Measurements from ENCODE around the gene FAS.
"Not testable (repeated sequence)": the region's sequence is repeated elsewhere in the genome, so short reads cannot be mapped to it uniquely, and the experiment has no call there.

Gene FAS

DNA sequence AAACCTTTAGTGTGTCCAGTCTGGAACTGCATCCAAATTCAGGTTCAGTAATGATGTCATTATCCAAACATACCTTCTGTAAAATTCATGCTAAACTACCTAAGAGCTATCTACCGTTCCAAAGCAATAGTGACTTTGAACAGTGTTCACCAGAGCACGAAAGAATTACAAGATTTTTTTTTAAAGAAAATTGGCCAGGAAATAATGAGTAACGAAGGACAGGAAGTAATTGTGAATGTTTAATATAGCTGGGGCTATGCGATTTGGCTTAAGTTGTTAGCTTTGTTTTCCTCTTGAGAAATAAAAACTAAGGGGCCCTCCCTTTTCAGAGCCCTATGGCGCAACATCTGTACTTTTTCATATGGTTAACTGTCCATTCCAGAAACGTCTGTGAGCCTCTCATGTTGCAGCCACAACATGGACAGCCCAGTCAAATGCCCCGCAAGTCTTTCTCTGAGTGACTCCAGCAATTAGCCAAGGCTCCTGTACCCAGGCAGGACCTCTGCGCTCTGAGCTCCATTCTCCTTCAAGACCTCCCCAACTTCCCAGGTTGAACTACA is 694 bp upstream of the FAS start:
- peak overlapping the region; percentile 92 for H3K4me3 ChIP-seq (ENCODE audit: low read length)
- DNase-seq (ENCODE audit: low read depth, low spot score) = no peak

- no peak for DNase-seq (ENCODE audit: low read depth, low spot score)
- H3K4me3 ChIP-seq (ENCODE audit: low read length) = peak overlapping the region; percentile 92
These were observed 732 bp downstream of the FAS start for GRCh38 chr10:88991161-88991898.

DNA sequence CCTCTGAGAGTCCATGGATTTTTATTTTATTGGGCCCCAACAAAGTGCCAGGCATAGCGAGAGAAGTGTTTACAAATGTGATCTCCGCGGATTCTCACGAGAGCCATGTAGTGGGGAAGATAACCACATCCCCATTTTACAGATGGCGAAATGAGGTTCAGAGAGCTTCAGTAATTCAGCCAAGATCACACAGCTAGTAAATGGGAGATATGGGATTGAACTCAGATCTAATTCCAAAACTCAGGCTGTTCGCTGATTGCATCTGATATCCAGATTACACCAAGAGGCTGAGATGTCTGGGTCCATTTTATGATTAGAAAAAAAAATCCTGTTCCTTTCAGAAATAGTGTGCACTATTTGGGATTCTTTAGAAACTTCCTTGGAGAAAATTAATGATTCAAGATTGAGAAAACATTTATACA is 1.3 kb downstream of the FAS start:
- DNase-seq (ENCODE audit: low read depth, low spot score) = peak; percentile 57
- peak overlapping the region; percentile 92 for H3K4me3 ChIP-seq (ENCODE audit: low read length)

GRCh38 chr10:88992921-88993524 is 2.4 kb downstream of the FAS start:
- no peak for DNase-seq (ENCODE audit: low read depth, low spot score)
- H3K4me3 ChIP-seq (ENCODE audit: low read length) = no peak overlapping the region

DNA sequence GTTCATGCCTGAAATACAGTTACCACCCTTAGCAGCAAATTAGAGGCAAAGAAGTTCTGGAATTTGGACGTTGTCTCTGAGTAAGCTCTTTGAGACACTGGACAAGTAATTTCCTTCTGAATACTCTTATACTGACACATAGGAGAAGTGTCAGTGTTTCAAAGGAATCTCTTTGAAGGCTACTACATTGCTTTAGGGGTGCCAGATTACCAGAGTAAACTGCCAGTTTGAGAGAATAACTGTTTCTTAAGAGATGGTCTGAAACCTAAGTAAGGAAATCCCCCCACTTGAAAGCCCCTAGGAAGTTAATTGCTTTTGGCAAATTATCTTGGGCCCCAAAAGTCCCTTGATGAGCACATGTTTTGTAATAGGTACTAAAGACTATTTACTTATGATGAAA is 3.4 kb downstream of the FAS start:
- DNase-seq (ENCODE audit: low read depth, low spot score) = no peak
- no peak overlapping the region for H3K4me3 ChIP-seq (ENCODE audit: low read length)

- DNase-seq (ENCODE audit: low read depth, low spot score) = no peak
- no peak overlapping the region for H3K4me3 ChIP-seq (ENCODE audit: low read length)
These were observed 4.7 kb downstream of the FAS start for GRCh38 chr10:88995156-88995876.

DNA sequence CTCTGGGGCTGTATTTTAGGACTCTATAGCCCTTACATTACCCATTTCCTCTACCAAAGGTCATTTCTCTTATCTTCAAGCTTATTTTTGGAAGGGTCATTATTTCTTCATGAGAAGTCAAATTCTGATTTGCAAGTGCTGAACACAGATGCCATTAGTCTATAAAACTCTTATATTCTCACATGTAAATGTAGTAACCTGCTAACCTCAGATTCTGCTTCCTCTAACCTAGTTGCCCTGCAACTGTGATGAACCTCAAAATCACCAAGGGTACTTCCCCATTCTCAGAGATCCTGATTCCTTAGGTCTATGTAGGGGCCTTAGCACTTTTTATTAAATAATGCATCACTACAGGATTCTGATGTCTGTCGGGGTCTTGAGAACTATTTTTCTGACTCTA is 6.3 kb downstream of the FAS start:
- DNase-seq (ENCODE audit: low read depth, low spot score) = no peak

DNA sequence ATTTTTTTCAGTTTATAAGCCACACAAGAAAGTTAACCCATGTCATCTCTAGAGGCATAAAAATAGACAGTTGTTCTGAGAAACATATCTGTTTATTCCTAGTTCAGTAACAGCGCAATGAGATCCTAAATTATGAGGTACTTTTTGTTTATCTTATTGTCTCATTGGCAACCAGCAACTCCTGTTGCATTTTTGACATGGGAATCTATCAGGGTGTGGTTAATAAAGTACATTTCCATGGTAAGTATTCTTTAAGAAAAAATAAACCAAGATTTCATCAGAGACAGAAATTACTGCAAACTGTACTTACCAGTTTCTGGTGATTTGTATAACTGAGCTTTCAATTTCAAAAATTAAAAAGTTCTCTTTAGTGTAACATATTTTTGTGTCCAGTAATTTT is 9.0 kb downstream of the FAS start:
- no peak overlapping the region for H3K4me3 ChIP-seq (ENCODE audit: low read length)
- DNase-seq (ENCODE audit: low read depth, low spot score) = no peak

More for the DNA sequence above, 6.3 kb downstream of the FAS start:
- H3K4me3 ChIP-seq (ENCODE audit: low read length) = no peak overlapping the region

DNA sequence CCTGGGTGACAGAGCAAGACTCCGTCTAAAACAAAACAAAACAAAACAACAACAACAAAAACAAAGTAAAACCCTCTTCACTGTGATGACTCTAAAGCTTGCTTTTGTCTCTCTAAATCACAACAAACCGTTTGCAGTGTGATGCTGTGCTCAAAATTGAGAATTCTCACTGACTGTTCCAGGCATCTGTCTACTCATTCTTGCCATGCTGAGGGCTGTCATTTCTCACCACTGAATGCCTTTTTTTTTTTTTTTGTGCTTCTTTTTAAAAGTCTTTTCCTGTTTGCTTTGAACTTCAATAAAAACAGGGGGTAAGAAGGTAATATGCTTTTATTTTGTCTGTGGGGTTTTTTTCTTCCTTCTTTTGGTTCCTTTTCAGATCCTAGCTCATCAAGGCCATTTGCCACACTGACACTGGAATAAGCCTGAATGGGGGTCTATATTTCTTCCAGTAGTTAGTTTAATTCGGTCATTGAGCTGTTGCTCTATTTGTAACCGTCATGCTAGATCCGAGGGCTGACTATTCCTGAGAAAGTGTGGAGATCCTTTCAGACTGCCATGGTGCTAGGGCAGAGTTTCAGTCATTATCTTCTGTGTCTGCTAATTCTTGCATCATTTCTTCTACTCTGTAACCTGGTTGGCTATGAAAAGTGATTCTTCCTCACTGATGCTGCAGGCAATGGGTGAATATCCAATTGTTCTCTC is 10.6 kb downstream of the FAS start:
- H3K4me3 ChIP-seq (ENCODE audit: low read length) = no peak overlapping the region

GRCh38 chr10:89001729-89002072 is 11.1 kb downstream of the FAS start:
- DNase-seq (ENCODE audit: low read depth, low spot score) = no peak
- H3K4me3 ChIP-seq (ENCODE audit: low read length) = no peak overlapping the region

More for the DNA sequence above, 10.6 kb downstream of the FAS start:
- no peak for DNase-seq (ENCODE audit: low read depth, low spot score)

DNA sequence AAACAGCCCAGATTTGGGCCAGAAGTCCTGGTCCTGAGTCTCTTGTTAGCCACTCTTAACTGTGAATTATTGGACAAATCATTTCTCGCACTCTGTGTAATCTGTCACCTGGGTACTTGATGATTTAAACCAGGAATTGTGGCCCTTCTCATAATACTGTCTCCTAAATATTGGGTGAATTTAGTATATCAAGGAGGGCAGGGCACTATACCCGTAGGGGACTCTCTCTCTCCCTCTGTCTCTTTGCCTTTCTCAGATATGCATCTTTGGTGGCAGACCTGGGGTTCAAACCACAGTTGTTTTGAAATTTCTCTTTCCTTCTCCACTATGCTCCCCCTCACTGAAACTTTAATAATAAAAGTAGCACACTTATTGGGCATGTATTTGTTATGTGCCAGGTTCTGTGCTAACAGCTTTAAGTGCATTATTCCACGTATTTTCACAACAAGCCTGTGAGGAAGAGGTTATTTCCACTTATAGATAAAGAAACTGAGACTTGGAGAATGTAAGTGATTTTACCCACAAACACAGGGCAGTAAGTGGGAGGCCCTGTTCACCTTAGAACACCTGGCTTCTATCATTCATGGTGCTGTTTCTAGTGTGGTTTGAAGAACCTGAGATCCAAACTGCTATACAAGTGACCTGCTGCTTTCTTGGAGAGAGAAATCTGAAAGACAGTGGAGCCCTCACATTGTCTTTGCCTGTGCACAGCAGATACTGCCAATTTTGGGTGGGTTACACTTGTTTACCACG is 11.8 kb downstream of the FAS start:
- DNase-seq (ENCODE audit: low read depth, low spot score) = no peak
- H3K4me3 ChIP-seq (ENCODE audit: low read length) = no peak overlapping the region

GRCh38 chr10:89003344-89003743 is 12.7 kb downstream of the FAS start:
- DNase-seq (ENCODE audit: low read depth, low spot score) = no peak

GRCh38 chr10:89007129-89007893 is 16.7 kb downstream of the FAS start:
- no peak for DNase-seq (ENCODE audit: low read depth, low spot score)

More at GRCh38 chr10:89003344-89003743, 12.7 kb downstream of the FAS start:
- no peak overlapping the region for H3K4me3 ChIP-seq (ENCODE audit: low read length)

DNA sequence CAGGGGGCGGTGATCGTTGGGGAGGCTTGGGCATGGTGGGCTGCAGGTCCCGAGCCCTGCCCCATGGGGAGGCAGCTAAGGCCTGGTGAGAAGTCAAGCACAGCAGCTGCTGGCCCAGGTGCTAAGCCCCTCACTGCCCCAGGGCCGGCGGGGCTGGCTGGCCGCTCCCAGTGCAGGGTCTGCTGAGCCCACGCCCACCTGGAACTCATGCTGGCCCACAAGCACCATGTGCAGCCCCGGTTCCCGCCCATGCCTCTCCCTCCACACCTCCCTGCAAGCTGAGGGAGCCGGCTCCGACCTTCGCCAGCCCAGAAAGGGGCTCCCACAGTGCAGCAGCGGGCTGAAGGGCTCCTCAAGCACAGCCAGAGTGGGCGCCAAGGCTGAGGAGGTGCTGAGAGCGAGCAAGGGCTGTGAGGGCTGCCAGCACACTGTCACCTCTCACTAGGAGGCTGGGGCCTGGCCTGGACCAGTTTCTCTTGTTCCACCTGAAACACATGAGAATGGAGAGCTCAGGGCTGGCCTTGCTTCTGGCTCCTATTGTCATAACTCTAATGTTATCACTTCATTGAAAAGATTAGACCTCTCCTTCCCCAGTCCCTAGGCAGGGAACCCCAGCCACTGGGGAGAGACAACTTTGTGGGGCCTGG is 28.2 kb downstream of the FAS start:
- DNase-seq (ENCODE audit: low read depth, low spot score); H3K4me3 ChIP-seq (ENCODE audit: low read length): not testable (repeated sequence)

More at GRCh38 chr10:89007129-89007893, 16.7 kb downstream of the FAS start:
- H3K4me3 ChIP-seq (ENCODE audit: low read length) = no peak overlapping the region

DNA sequence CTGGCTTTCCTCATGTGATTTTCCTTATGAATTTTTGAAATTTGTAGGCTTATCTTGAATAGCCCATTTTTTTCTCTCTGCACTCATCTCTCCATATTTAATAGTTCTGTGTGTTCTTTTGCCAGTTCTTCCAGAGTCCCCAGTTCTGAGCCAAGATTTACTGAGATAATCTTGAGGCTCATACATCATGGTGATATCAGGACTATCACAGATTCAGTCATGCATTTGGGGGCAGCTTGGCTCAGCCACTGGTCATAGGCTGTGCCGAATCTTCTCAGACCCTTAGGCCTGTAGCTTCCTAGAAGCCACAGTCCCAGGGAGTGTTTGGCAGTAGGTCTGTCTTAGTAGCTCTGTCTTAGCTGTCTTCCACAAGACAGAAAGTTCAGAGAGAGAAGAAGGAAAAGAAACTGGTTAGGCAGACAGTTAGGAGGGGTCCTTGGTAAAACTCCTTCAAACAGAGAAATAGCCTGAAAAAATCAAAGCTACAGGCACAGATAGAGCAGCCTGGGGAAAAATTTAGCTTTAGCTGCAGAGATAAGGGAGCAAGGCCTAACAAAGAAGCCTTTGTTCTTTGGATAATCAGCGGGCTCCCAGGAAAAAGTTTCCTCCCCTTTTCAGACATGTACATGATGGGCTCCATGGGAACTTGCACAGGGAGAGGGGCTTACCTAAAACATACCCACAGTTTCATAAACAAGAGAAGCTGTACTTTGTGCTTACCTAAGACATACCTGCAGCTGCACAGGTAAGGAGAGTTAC is 29.1 kb downstream of the FAS start:
- no peak overlapping the region for H3K4me3 ChIP-seq (ENCODE audit: low read length)
- DNase-seq (ENCODE audit: low read depth, low spot score) = no peak

DNA sequence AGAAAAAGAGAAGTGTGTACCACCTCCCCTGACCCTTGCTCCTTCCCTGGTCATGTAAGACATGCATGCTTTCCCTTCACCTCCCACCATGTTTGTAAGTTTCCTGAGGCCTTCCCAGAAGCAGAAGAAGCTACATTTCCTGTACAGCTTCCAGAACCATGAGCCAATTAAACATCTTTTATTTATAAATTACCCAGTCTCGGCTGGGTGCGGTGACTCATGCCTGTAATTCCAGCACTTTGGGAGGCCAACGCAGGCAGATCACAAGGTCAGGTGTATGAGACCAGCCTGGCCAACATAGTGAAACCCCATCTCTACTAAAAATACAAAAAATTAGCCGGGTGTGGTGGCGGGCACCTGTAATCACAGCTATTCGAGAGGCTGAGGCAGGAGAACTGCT is 30.9 kb downstream of the FAS start:
- not testable (repeated sequence) for DNase-seq (ENCODE audit: low read depth, low spot score); H3K4me3 ChIP-seq (ENCODE audit: low read length)

GRCh38 chr10:89022734-89023133 is 32.1 kb downstream of the FAS start:
- DNase-seq (ENCODE audit: low read depth, low spot score) = no peak
- H3K4me3 ChIP-seq (ENCODE audit: low read length) = no peak overlapping the region

Data from Jurkat, Clone E6-1 (cell line).